Raji (cell line): ENCODE measurements around the gene ASXL2.

Experiments
- POLR2A ChIP-seq: IDR thresholded peaks from 2 replicates; pipeline ENCODE4 v1.6.1; 2011; ENCODE audit warnings: low read depth, low read length, control low read depth; ENCODE audit not compliant: insufficient read depth

The ASXL2 gene

GRCh38 chr2:25772078-25772477, 106.2 kb downstream of the ASXL2 start:
- TF ChIP-seq POLR2A, result no peak

- no peak for TF ChIP-seq POLR2A
These were observed 114.7 kb downstream of the ASXL2 start for GRCh38 chr2:25763575-25763974.

DNA sequence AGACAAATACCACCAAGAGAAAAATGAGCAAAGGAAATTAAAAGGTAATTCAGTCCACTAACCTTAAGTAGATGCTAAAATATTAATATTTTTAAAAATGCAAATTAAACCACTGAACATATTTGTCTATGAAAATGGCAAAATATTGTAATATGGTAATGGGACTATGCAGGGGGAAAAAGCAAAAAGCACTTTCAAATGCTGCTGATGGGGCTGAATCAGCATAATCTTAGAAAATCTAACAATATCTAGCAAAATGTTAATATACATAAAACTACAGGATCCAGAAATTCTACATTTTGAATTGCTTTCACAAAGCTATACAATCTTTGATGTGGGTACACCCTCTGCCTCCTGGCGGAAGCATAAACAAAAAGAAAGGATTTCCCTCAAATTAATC, 118.0 kb downstream of the ASXL2 start:
- no peak for TF ChIP-seq POLR2A

GRCh38 chr2:25758348-25758747, 119.9 kb downstream of the ASXL2 start:
- TF ChIP-seq POLR2A, result no peak

- TF ChIP-seq POLR2A, result no peak
These were observed 120.4 kb downstream of the ASXL2 start for GRCh38 chr2:25757906-25758305.

GRCh38 chr2:25756536-25756935, 121.8 kb downstream of the ASXL2 start:
- TF ChIP-seq POLR2A, result no peak

DNA sequence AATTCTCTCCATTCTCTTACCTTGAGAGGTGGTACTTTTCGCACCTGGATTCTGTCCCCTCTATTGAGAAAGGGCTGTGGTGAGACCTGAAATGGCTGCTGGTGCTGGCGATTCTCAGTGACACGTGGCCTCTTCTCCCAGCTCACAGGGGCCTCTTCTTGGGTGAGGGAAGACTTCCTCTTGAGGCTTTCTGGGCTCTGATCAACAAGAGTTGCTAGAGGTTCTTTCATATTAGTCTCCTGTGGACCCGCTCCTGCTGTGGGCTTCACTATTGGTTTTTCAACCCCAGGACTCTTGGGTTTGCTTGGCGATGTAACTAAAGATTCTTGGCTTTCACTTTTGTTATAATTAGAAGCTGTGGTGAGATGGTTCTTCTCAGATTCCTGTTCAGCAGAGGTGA, 128.6 kb downstream of the ASXL2 start:
- TF ChIP-seq POLR2A, result no peak

DNA sequence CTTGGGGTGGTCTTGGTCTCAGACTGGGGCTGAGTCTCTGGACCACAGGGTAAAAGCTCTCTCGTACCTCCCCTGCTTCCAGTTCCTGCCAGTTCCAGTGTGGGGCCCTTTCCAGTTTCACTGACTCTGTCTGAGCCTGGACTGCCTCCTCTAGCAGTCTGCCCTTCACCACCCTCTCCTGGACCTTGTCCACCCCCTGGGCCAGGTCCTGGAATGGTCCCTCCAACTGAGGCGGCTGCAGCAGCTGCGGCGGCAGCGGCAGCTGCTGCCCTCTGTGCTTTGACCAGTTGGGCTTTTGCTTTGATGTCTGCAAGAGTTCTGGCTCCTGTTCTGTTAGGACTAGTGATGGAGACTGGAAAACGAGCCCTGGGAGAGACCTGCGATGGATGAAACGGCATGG, 134.2 kb downstream of the ASXL2 start:
- no peak for TF ChIP-seq POLR2A

GRCh38 chr2:25743132-25743830, 135.0 kb downstream of the ASXL2 start:
- TF ChIP-seq POLR2A, result no peak

DNA sequence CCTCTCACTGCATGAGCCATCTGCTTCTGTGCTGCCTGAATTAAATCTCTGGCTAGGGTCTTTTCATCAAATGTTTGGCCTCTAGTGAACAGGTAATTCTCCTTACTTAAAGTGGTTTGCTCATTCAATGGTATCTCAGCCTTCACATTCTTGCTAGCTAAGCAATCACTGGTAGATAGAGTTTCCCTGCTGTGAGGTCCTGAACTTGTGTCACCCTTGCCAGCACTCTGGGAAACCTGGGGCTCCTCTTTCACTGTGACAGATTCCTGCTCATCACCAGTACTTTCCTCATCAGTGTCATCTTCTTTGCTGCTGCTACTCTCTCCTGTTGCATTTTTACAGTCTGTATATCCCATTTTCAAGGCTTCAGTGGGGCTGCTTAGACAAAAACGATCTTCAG, 135.8 kb downstream of the ASXL2 start:
- no peak for TF ChIP-seq POLR2A

DNA sequence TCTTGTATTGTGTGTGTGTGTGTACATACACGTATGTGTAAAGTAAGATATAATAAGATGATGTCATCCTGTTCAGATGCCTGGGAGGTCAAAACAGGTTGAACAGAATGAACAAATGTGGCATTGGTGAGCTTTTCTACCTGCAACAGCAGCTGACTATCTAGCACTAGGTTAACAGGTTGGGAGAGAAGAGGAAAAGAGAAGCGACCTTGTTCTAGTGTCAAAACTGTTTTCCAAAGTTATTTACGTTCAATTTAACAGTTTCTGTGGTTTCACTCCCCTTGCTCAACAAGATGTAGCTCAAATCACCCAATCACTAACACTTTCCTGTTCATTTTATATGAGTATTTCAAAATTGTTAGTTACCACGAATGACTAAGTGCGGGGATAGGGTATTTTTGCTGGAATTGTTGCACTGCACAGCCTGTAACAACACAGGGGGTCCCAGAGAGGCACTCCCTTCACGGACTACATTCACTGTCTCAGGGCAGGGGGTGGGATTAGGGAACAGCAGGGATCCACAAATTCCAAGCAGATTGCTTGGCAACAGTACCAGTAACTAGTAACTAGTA, 137.4 kb downstream of the ASXL2 start:
- no peak for TF ChIP-seq POLR2A

- no peak for TF ChIP-seq POLR2A
These were observed 139.6 kb downstream of the ASXL2 start for GRCh38 chr2:25738383-25739343.

DNA sequence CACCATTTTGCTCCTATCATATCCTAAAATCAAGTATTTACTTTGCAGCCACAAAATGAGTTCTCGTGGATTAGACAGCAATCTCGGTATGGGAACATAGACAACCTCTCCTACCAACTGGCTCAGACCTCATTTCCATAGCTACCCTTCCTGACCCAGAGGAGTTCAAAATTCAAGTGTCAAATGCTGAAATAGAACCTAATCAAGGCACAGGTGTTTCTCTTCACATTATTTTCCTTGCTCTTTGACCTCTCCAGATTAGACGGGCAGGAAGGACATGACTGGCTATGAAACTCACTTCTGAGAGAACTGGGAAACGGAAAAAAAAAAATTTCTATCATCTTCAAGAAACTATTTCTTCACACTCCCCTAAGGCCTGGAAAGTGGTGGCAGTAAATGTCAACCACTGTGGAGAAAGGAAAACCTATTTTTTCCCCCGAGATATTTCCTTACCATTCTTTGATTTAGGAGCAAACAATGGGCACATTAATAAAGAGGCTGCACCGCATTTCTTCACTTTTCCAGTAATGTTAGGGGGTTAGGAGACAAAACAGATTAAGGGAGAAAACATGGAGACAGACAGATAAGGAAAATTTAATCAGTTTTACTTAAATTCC, 141.3 kb downstream of the ASXL2 start:
- TF ChIP-seq POLR2A, result no peak

- no peak for TF ChIP-seq POLR2A
These were observed 142.5 kb downstream of the ASXL2 start for GRCh38 chr2:25735835-25736234.

GRCh38 chr2:25728559-25728958, 149.7 kb downstream of the ASXL2 start:
- no peak for TF ChIP-seq POLR2A
